Hair follicular keratinocyte (primary cell): ENCODE results near the gene CPSF2. TPM values are rescaled to one million over a fixed set of nuclear protein-coding genes. Genes with fewer than 3 reads are reported as not detected.

Experiments
- total RNA-seq: library from RNA; depleted of rRNA; stranded (reverse); fragments of >200 nt; gene quantifications from 2 replicates; pipeline ENCODE4 v1.2.3, GENCODE V29; 2015

The CPSF2 gene
- 33.1 and 34.2 TPM in 2 replicates for total RNA-seq

GRCh38 chr14:92121670-92122350 is at the start of gene CPSF2, which contains the start of gene NDUFB1:
Gene CPSF2, plus strand, starts transcription at chr14:92121969. Its CDS starts 9,016 bp downstream, at chr14:92130985.
Gene NDUFB1, minus strand, starts transcription at chr14:92121706. Its CDS starts 4,069 bp downstream, at chr14:92117637.

GRCh38 chr14:92106143-92106926 is 15.4 kb upstream of the CPSF2 start, which contains the start of gene ATXN3:
Gene ATXN3, minus strand, starts transcription at chr14:92106582. Its CDS starts 30 bp downstream, at chr14:92106552.

Other genes starting within 250 kb of the CPSF2 start
- gene FBLN5, start 174.3 kb upstream of the CPSF2 start, total RNA-seq, result 0.31 and 1.4 TPM in 2 replicates
- 13.9 and 16.1 TPM in 2 replicates for gene TRIP11, start 81.9 kb upstream of the CPSF2 start, total RNA-seq
- gene ATXN3, start 15.4 kb upstream of the CPSF2 start, total RNA-seq, result 14.6 and 37.3 TPM in 2 replicates
- 302 and 389 TPM in 2 replicates for gene NDUFB1, start 263 bp upstream of the CPSF2 start, total RNA-seq
- gene SLC24A4, start 201.2 kb downstream of the CPSF2 start, total RNA-seq, result 0.08 TPM in 1 of 2 replicates, not detected in the other